Naive thymus-derived CD4-positive, alpha-beta T cell (primary cell): ENCODE data around the gene MMD. TPM values are rescaled to one million over a fixed set of nuclear protein-coding genes. Genes with fewer than 3 reads are reported as not detected.
"Not testable (repeated sequence)": the region's sequence is repeated elsewhere in the genome, so short reads cannot be mapped to it uniquely, and the experiment has no call there.

ENCODE experiments used
- ATAC-seq: fragments of 150-1000 bp; cut with Tn5 transposase; 2 replicates; pipeline ENCODE4 v1.10.0; 2021; ENCODE audit warnings: mild to moderate bottlenecking, moderate library complexity
- CTCF ChIA-PET: fragments of 350-600 bp; sonication (Branson Sonifier 250); formaldehyde crosslinking; loops from one replicate; lab custom pipeline; 2021; ENCODE audit warnings: antibody characterized with exemption; lab: Charles Lee
- POLR2A ChIA-PET: fragments of 350-600 bp; sonication (Branson Sonifier 250); formaldehyde crosslinking; loops from one replicate; lab custom pipeline; 2021; ENCODE audit warnings: antibody characterized with exemption, inconsistent platforms; lab: Charles Lee
- DNase-seq, 9 donors: peaks; one replicate each; pipeline versions ENCODE4 v3.0.0 to v3.0.0-alpha.2; 2020 to 2022; ENCODE audit warnings: mixed read lengths in 1 of 9
- H3K27ac ChIP-seq: one replicate; pipeline ENCODE4 v1.7.0; 2013; ENCODE audit warnings: mild to moderate bottlenecking, low read depth, low read length, moderate library complexity
- H3K27me3 ChIP-seq, 2 donors: one replicate each; pipeline ENCODE4 v1.7.0; 2013; ENCODE audit warnings: low read length in 2 of 2, mild to moderate bottlenecking in 2 of 2, moderate library complexity in 2 of 2; ENCODE audit not compliant: control insufficient read depth in 2 of 2, insufficient read depth in 2 of 2
- H3K36me3 ChIP-seq, 3 experiments: 1 replicate in 2 of 3; 2 replicates in 1 of 3; pipeline ENCODE4 v1.7.0; 2013; ENCODE audit warnings: low read length in 3 of 3, mild to moderate bottlenecking in 3 of 3, moderate library complexity in 1 of 3; ENCODE audit not compliant: insufficient read depth in 3 of 3, control insufficient read depth in 2 of 3
- H3K4me1 ChIP-seq, 2 donors: one replicate each; pipeline ENCODE4 v1.7.0; 2013; ENCODE audit warnings: low read length in 2 of 2, mild to moderate bottlenecking in 2 of 2, moderate library complexity in 1 of 2; ENCODE audit not compliant: control insufficient read depth in 2 of 2, insufficient read depth in 2 of 2
- H3K4me3 ChIP-seq: 2 replicates; pipeline ENCODE4 v1.7.0; 2013; ENCODE audit warnings: mild to moderate bottlenecking, low read length
- H3K9me3 ChIP-seq, 3 experiments: 1 replicate in 2 of 3; 2 replicates in 1 of 3; pipeline ENCODE4 v1.7.0; 2013; ENCODE audit warnings: low read length in 3 of 3; ENCODE audit not compliant: control insufficient read depth in 2 of 3
- H3K27ac Mint-ChIP-seq, 9 donors: one replicate each; pipeline ENCODE4 v1.8.0; 2020 to 2022; ENCODE audit warnings: mixed read lengths in 9 of 9, mild to moderate bottlenecking in 8 of 9, moderate library complexity in 5 of 9, inconsistent platforms in 2 of 9
- H3K27me3 Mint-ChIP-seq, 5 donors: one replicate each; pipeline ENCODE4 v1.8.0; 2021 to 2022; ENCODE audit warnings: mixed read lengths in 5 of 5, mild to moderate bottlenecking in 1 of 5
- H3K36me3 Mint-ChIP-seq, 5 donors: one replicate each; pipeline ENCODE4 v1.8.0; 2020 to 2022; ENCODE audit warnings: mixed read lengths in 5 of 5, mild to moderate bottlenecking in 3 of 5, inconsistent platforms in 1 of 5
- H3K4me1 Mint-ChIP-seq, 7 donors: one replicate each; pipeline ENCODE4 v1.8.0; 2020 to 2022; ENCODE audit warnings: mixed read lengths in 7 of 7, mild to moderate bottlenecking in 3 of 7, inconsistent platforms in 1 of 7
- H3K4me3 Mint-ChIP-seq, 10 donors: one replicate each; pipeline ENCODE4 v1.8.0; 2020 to 2022; ENCODE audit warnings: mild to moderate bottlenecking in 10 of 10, mixed read lengths in 10 of 10, moderate library complexity in 6 of 10, inconsistent platforms in 2 of 10
- H3K9me3 Mint-ChIP-seq, 11 donors: one replicate each; pipeline ENCODE4 v1.8.0; 2020 to 2022; ENCODE audit warnings: mixed read lengths in 11 of 11, mild to moderate bottlenecking in 4 of 11, inconsistent platforms in 1 of 11, moderate library complexity in 1 of 11
- intact Hi-C, 2 donors: fragments of 100-400 bp; cut with micrococcal nuclease; formaldehyde crosslinking; loops; one replicate each; pipeline ENCODE4 v1.15.1; 2023
- polyA plus RNA-seq, 2 donors: library from polyadenylated mRNA; unstranded; fragments of 300-500 nt; fragmentation: Illumina TruSeq; gene quantifications; one replicate each; pipeline ENCODE4 v1.2.3, GENCODE V29; 2021
- total RNA-seq, 6 experiments: library from RNA in 5 of 6; stranded (reverse) in 5 of 6; gene quantifications; 1 replicate in 5 of 6; 2 replicates in 1 of 6; pipeline ENCODE4 v1.2.3 and lab custom pipeline; 2021 to 2026

The MMD gene
- total and polyA plus RNA-seq, 7 experiments from 2014 or later, result 5.2 to 35.3 (median 11.2) TPM

GRCh38 chr17:55451758-55452138 lies 30.1 kb upstream of the MMD start:
- no peaks in the 10 kb centered on the region for H3K9me3 ChIP-seq
- ChIA-PET CTCF (no interaction called here), POLR2A (no interaction called here)
- no peaks in the 10 kb centered on the region for H3K36me3 ChIP-seq
- Mint-ChIP-seq H3K27me3 (peaks cover 0 to 18% (median 4%) of the 10 kb centered on the region in 5 donors), H3K9me3 (peaks cover 0 to 5% (median 0%) of the 10 kb centered on the region in 11 donors), H3K36me3 (peaks cover 0 to 2% (median 0%) of the 10 kb centered on the region in 5 donors), H3K4me3 (no peak overlapping the region), H3K27ac (no peak overlapping the region), H3K4me1 (peaks cover 4 to 18% (median 5%) of the 10 kb centered on the region in 7 donors)
- ATAC-seq (no peak), DNase-seq (no peak)
- H3K27me3 ChIP-seq, result no peaks in the 10 kb centered on the region
- intact Hi-C loops, result no loop called here
- no peaks in the 10 kb centered on the region for H3K4me1 ChIP-seq
- H3K27ac ChIP-seq, result no peak overlapping the region
- no peak overlapping the region for H3K4me3 ChIP-seq

DNA sequence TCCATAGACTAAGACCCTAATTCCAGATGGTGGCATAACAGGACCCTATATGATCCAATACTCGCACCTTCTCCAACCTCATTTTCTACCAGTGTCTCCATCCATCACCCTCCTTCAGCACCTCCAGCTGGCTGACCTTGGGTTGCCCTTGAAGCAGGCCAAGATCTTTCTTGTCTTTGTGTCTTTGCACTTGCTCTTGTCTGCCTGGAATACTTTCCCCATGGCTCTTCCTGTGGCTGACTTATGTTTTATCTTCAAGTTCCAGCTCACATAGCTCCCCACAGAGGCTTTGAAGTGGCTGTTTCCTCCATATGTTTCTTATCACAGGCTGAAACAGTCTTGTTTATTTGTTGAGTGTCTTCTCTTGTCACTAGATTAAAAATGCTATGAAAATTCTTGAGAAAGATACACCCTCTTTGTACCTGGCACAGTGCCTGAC lies 29.6 kb upstream of the MMD start:
- H3K27ac Mint-ChIP-seq, result no peak overlapping the region
- no peak overlapping the region for H3K4me3 ChIP-seq
- peaks cover 0 to 2% (median 0%) of the 10 kb centered on the region in 5 donors for H3K36me3 Mint-ChIP-seq
- no peak for ATAC-seq
- H3K4me1 Mint-ChIP-seq, result peaks cover 4 to 18% (median 5%) of the 10 kb centered on the region in 7 donors
- ChIA-PET CTCF (no interaction called here), POLR2A (no interaction called here)
- H3K27ac ChIP-seq, result no peak overlapping the region
- H3K9me3 Mint-ChIP-seq, result peaks cover 0 to 5% (median 0%) of the 10 kb centered on the region in 11 donors
- no peak for DNase-seq
- peaks cover 0 to 16% (median 4%) of the 10 kb centered on the region in 5 donors for H3K27me3 Mint-ChIP-seq
- H3K4me1 ChIP-seq, result no peaks in the 10 kb centered on the region
- no peaks in the 10 kb centered on the region for H3K36me3 ChIP-seq
- no peaks in the 10 kb centered on the region for H3K9me3 ChIP-seq
- H3K4me3 Mint-ChIP-seq, result no peak overlapping the region
- no peaks in the 10 kb centered on the region for H3K27me3 ChIP-seq
- intact Hi-C loops, result no loop called here

DNA sequence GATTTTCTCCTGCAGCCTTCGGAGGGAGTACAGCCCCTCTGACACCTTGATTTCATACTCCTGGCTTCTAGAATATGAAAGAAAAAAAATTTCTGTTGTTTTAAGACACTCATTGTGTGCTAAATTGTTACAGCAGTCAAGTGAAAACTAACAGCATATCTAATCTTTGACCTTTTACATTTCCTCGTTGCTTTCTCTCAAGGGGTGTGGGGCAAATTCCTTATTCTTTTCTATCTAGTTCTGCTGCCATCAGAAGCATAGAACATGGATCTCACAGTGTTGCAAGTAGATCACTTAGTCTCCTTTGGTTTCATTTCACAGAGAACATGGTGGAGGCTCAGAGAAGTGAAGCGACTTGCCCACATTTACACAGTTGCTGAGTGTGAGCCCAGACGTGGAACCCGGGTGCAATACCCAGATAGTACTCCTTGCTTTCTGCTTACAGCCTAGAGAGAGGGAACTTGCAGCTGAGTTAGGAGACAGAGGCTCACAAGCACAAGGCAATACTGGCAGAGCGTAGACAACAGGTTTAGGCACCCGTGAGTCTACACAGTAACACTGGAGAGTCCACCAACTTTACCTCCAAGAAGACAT lies 28.7 kb upstream of the MMD start:
- Mint-ChIP-seq H3K9me3 (peaks cover 0 to 5% (median 0%) of the 10 kb centered on the region in 11 donors), H3K4me3 (no peak overlapping the region), H3K36me3 (peaks cover 0 to 2% (median 0%) of the 10 kb centered on the region in 5 donors), H3K27me3 (peaks cover 0 to 13% (median 4%) of the 10 kb centered on the region in 5 donors), H3K4me1 (peaks cover 4 to 18% (median 5%) of the 10 kb centered on the region in 7 donors), H3K27ac (no peak overlapping the region)
- no peaks in the 10 kb centered on the region for H3K9me3 ChIP-seq
- ChIA-PET CTCF (no interaction called here), POLR2A (no interaction called here)
- no peaks in the 10 kb centered on the region for H3K4me1 ChIP-seq
- H3K36me3 ChIP-seq, result no peaks in the 10 kb centered on the region
- no peak overlapping the region for H3K27ac ChIP-seq
- H3K27me3 ChIP-seq, result no peaks in the 10 kb centered on the region
- intact Hi-C loops, result no loop called here
- ATAC-seq, result no peak
- no peak overlapping the region for H3K4me3 ChIP-seq
- DNase-seq, result no peak

GRCh38 chr17:55448681-55449080 lies 27.0 kb upstream of the MMD start:
- DNase-seq, result no peak
- H3K9me3 Mint-ChIP-seq, result peaks cover 0 to 5% (median 0%) of the 10 kb centered on the region in 11 donors
- no peak overlapping the region for H3K4me3 Mint-ChIP-seq
- Histone ChIP-seq H3K4me1 (no peaks in the 10 kb centered on the region), H3K27ac (no peak overlapping the region), H3K4me3 (no peak overlapping the region), H3K36me3 (no peaks in the 10 kb centered on the region), H3K27me3 (no peaks in the 10 kb centered on the region), H3K9me3 (no peaks in the 10 kb centered on the region)
- peaks cover 0 to 2% (median 0%) of the 10 kb centered on the region in 5 donors for H3K36me3 Mint-ChIP-seq
- CTCF ChIA-PET, result no interaction called here
- intact Hi-C loops, result no loop called here
- ATAC-seq, result no peak
- peak overlapping the region in 1 of 9 donors; percentile 3 for H3K27ac Mint-ChIP-seq
- peaks cover 0 to 7% (median under 1%) of the 10 kb centered on the region in 5 donors for H3K27me3 Mint-ChIP-seq
- H3K4me1 Mint-ChIP-seq, result peaks cover 4 to 18% (median 5%) of the 10 kb centered on the region in 7 donors
- POLR2A ChIA-PET, result no interaction called here

DNA sequence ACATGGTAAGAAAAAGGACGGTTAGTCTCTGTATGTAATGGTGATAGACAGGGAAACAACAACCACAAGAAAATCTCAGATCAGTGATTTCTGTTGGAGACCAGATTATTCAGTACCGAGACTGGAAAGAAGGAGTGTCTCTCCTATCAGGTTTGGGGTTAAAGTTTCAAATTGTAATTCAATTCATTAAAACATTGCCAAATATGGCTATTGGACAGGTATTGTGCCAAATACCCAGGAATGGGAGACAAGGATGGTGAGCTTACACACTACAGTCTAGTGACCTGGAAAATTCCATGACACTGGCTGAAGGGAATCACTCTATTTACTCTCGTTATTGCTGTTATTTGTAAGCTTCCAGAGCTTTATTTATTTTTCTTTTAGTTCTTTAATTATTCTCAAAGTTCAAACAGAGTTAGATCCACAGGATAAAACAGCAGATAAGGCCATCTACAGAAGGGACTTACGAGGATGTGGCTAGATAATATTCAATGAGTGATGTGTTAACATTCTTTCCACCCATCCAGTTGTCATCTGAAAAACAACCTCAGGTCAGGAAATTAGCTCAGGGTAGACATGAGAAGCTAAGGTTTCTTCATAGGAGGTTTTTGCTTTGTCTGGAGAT lies 25.1 kb upstream of the MMD start:
- peaks cover 0 to 2% (median 0%) of the 10 kb centered on the region in 5 donors for H3K36me3 Mint-ChIP-seq
- DNase-seq (no peak), ATAC-seq (no peak)
- no peaks in the 10 kb centered on the region for H3K36me3 ChIP-seq
- ChIA-PET CTCF (no interaction called here), POLR2A (no interaction called here)
- H3K4me3 ChIP-seq, result no peak overlapping the region
- H3K4me3 Mint-ChIP-seq, result no peak overlapping the region
- intact Hi-C loops, result no loop called here
- H3K27me3 Mint-ChIP-seq, result peaks cover 0 to 7% (median 0%) of the 10 kb centered on the region in 5 donors
- no peak overlapping the region for H3K27ac ChIP-seq
- peaks cover 4 to 8% (median 5%) of the 10 kb centered on the region in 7 donors for H3K4me1 Mint-ChIP-seq
- no peaks in the 10 kb centered on the region for H3K9me3 ChIP-seq
- no peaks in the 10 kb centered on the region for H3K27me3 ChIP-seq
- no peaks in the 10 kb centered on the region for H3K4me1 ChIP-seq
- peaks cover 0 to 5% (median 0%) of the 10 kb centered on the region in 11 donors for H3K9me3 Mint-ChIP-seq
- H3K27ac Mint-ChIP-seq, result no peak overlapping the region

DNA sequence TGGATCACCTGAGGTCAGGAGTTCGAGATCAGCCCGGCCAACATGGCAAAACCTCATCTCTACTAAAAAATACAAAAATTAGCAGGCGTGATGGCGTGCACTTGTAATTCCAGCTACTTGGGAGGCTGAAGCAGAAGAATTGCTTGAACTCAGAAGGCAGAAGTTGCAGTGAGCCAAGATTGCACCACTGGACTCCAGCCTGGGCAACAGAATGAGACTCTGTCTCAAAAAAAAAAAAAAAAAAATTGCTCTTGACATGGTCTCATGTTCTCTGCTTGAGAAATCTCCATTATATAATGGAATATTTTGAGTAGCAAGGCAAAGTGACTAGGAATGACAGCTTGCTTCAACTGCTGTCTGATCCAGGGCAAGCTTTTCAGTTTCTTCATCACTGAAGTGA lies 24.4 kb upstream of the MMD start:
- H3K27ac Mint-ChIP-seq, POLR2A ChIA-PET, H3K9me3 ChIP-seq, H3K36me3 Mint-ChIP-seq, ATAC-seq, H3K27me3 ChIP-seq, intact Hi-C loops, CTCF ChIA-PET, H3K4me3 Mint-ChIP-seq, DNase-seq, H3K9me3 Mint-ChIP-seq, H3K27ac ChIP-seq, H3K4me3 ChIP-seq, H3K4me1 ChIP-seq, H3K4me1 Mint-ChIP-seq, H3K27me3 Mint-ChIP-seq, H3K36me3 ChIP-seq: not testable (repeated sequence)
